ENCODE measurements around the gene CHID1.
A peak's percentile ranks its signal among the peaks of the same experiment; 100 is the strongest.

The CHID1 gene

GRCh38 chr11:933142-933851, 22.7 kb upstream of the CHID1 start:
- Histone ChIP-seq H3K79me1 (replicated peaks; ENCODE audit: low read length, poor library complexity, severe bottlenecking) (peaks cover 18% of the 10 kb centered on the region), H3K4me3 (ENCODE audit: insufficient read depth in 1 of 2, low read depth in 1 of 2, low read length in 2 of 2) (peak overlapping the region in 1 of 2 experiments; percentile 20), H2AFZ (ENCODE audit: low read depth, low read length) (no peak overlapping the region), H3K4me1 (ENCODE audit: control insufficient read depth, insufficient read depth, low read depth, low read length) (peaks cover 29% of the 10 kb centered on the region), H3K23ac (ENCODE audit: low read length in 2 of 2) (no peak overlapping the region), H3K9ac (ENCODE audit: low read length) (peak overlapping the region; percentile 22), H2BK120ac (ENCODE audit: low read depth, low read length) (no peak overlapping the region), H4K91ac (ENCODE audit: low read length) (no peak overlapping the region), H3K4ac (ENCODE audit: low read depth in 1 of 2, low read length in 2 of 2) (no peak overlapping the region), H3K27me3 (ENCODE audit: control insufficient read depth in 1 of 2, insufficient read depth in 1 of 2, low read length in 2 of 2) (no peaks in the 10 kb centered on the region), H3K14ac (ENCODE audit: low read length in 2 of 2) (no peak overlapping the region), H3K27ac (ENCODE audit: low read length, poor library complexity, severe bottlenecking) (no peak overlapping the region), H3K4me2 (ENCODE audit: low read length, poor library complexity, severe bottlenecking) (no peak overlapping the region), H2BK5ac (ENCODE audit: low read depth, low read length, poor library complexity, severe bottlenecking) (no peak overlapping the region), H2BK12ac (ENCODE audit: low read length in 2 of 2) (no peak overlapping the region), H3K36me3 (ENCODE audit: control insufficient read depth in 1 of 2, insufficient read depth in 2 of 2, low read depth in 1 of 2, low read length in 2 of 2) (peaks cover 15 to 16% of the 10 kb centered on the region in 2 experiments), H2BK15ac (ENCODE audit: low read depth, poor library complexity, severe bottlenecking) (no peak overlapping the region), H3K18ac (ENCODE audit: low read depth in 1 of 2, low read length in 2 of 2) (no peak overlapping the region), H3K9me3 (ENCODE audit: control insufficient read depth, low read length) (no peaks in the 10 kb centered on the region), H2AK5ac (ENCODE audit: low read length, severe bottlenecking) (no peak overlapping the region), H4K8ac (ENCODE audit: low read length) (no peak overlapping the region)
- no peak for DNase-seq
- 88% methylated on average over 14 of the region's 14 CpGs for WGBS

GRCh38 chr11:932435-932834, 21.8 kb upstream of the CHID1 start:
- Histone ChIP-seq H2AFZ (ENCODE audit: low read depth, low read length) (no peak overlapping the region), H3K18ac (ENCODE audit: low read depth in 1 of 2, low read length in 2 of 2) (no peak overlapping the region), H3K9ac (ENCODE audit: low read length) (no peak overlapping the region), H3K14ac (ENCODE audit: low read length in 2 of 2) (no peak overlapping the region), H3K4me3 (ENCODE audit: insufficient read depth in 1 of 2, low read depth in 1 of 2, low read length in 2 of 2) (no peak overlapping the region), H3K27me3 (ENCODE audit: control insufficient read depth in 1 of 2, insufficient read depth in 1 of 2, low read length in 2 of 2) (no peaks in the 10 kb centered on the region), H3K9me3 (ENCODE audit: control insufficient read depth, low read length) (no peaks in the 10 kb centered on the region), H4K91ac (ENCODE audit: low read length) (no peak overlapping the region), H3K36me3 (ENCODE audit: control insufficient read depth in 1 of 2, insufficient read depth in 2 of 2, low read depth in 1 of 2, low read length in 2 of 2) (peaks cover 14 to 16% of the 10 kb centered on the region in 2 experiments), H3K27ac (ENCODE audit: low read length, poor library complexity, severe bottlenecking) (no peak overlapping the region), H2BK12ac (ENCODE audit: low read length in 2 of 2) (no peak overlapping the region), H4K8ac (ENCODE audit: low read length) (no peak overlapping the region), H2BK120ac (ENCODE audit: low read depth, low read length) (no peak overlapping the region), H3K4me2 (ENCODE audit: low read length, poor library complexity, severe bottlenecking) (no peak overlapping the region), H3K4me1 (ENCODE audit: control insufficient read depth, insufficient read depth, low read depth, low read length) (peaks cover 27% of the 10 kb centered on the region), H2BK15ac (ENCODE audit: low read depth, poor library complexity, severe bottlenecking) (no peak overlapping the region), H2AK5ac (ENCODE audit: low read length, severe bottlenecking) (no peak overlapping the region), H2BK5ac (ENCODE audit: low read depth, low read length, poor library complexity, severe bottlenecking) (no peak overlapping the region), H3K23ac (ENCODE audit: low read length in 2 of 2) (no peak overlapping the region), H3K4ac (ENCODE audit: low read depth in 1 of 2, low read length in 2 of 2) (no peak overlapping the region), H3K79me1 (replicated peaks; ENCODE audit: low read length, poor library complexity, severe bottlenecking) (peaks cover 17% of the 10 kb centered on the region)
- DNase-seq: peak; percentile 37
- WGBS: 74% methylated on average over 4 of the region's 4 CpGs

DNA sequence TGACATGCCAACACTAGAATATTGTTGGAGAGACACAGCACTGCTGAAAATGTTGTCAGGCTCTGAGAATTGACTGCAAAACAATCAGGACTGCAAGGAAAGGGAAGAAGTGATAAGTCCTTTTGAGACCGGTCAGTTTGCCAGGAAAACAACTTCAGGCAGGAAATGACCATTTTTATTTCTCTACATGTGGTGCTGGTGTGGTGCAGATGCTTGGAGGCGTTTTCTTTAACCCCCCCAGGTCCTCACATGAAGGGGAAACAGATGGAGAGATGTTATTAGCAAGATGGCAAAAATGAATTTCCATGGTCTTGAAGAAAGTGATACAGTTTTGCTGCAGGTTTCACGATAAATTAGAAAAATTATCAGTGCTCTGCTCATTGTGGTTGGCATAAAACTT, 20.8 kb upstream of the CHID1 start:
- Histone ChIP-seq H2BK12ac (ENCODE audit: low read length in 2 of 2) (no peak overlapping the region), H2AK5ac (ENCODE audit: low read length, severe bottlenecking) (no peak overlapping the region), H4K91ac (ENCODE audit: low read length) (no peak overlapping the region), H3K4me2 (ENCODE audit: low read length, poor library complexity, severe bottlenecking) (no peak overlapping the region), H3K4me3 (ENCODE audit: insufficient read depth in 1 of 2, low read depth in 1 of 2, low read length in 2 of 2) (no peak overlapping the region), H3K18ac (ENCODE audit: low read depth in 1 of 2, low read length in 2 of 2) (no peak overlapping the region), H3K23ac (ENCODE audit: low read length in 2 of 2) (no peak overlapping the region), H3K14ac (ENCODE audit: low read length in 2 of 2) (no peak overlapping the region), H3K9me3 (ENCODE audit: control insufficient read depth, low read length) (no peaks in the 10 kb centered on the region), H3K27ac (ENCODE audit: low read length, poor library complexity, severe bottlenecking) (no peak overlapping the region), H3K9ac (ENCODE audit: low read length) (no peak overlapping the region), H3K79me1 (replicated peaks; ENCODE audit: low read length, poor library complexity, severe bottlenecking) (peaks cover 17% of the 10 kb centered on the region), H3K36me3 (ENCODE audit: control insufficient read depth in 1 of 2, insufficient read depth in 2 of 2, low read depth in 1 of 2, low read length in 2 of 2) (peaks cover 10 to 18% of the 10 kb centered on the region in 2 experiments), H3K4ac (ENCODE audit: low read depth in 1 of 2, low read length in 2 of 2) (no peak overlapping the region), H2BK120ac (ENCODE audit: low read depth, low read length) (no peak overlapping the region), H2AFZ (ENCODE audit: low read depth, low read length) (no peak overlapping the region), H4K8ac (ENCODE audit: low read length) (no peak overlapping the region), H3K4me1 (ENCODE audit: control insufficient read depth, insufficient read depth, low read depth, low read length) (peaks cover 29% of the 10 kb centered on the region), H2BK5ac (ENCODE audit: low read depth, low read length, poor library complexity, severe bottlenecking) (no peak overlapping the region), H2BK15ac (ENCODE audit: low read depth, poor library complexity, severe bottlenecking) (no peak overlapping the region), H3K27me3 (ENCODE audit: control insufficient read depth in 1 of 2, insufficient read depth in 1 of 2, low read length in 2 of 2) (no peaks in the 10 kb centered on the region)
- no peak for DNase-seq
- 76% methylated on average over 3 of the region's 3 CpGs for WGBS

GRCh38 chr11:929405-929804, 18.8 kb upstream of the CHID1 start:
- DNase-seq: no peak
- Histone ChIP-seq H3K36me3 (ENCODE audit: control insufficient read depth in 1 of 2, insufficient read depth in 2 of 2, low read depth in 1 of 2, low read length in 2 of 2) (peaks cover 10 to 18% of the 10 kb centered on the region in 2 experiments), H2AK5ac (ENCODE audit: low read length, severe bottlenecking) (no peak overlapping the region), H3K23ac (ENCODE audit: low read length in 2 of 2) (no peak overlapping the region), H4K91ac (ENCODE audit: low read length) (no peak overlapping the region), H3K27ac (ENCODE audit: low read length, poor library complexity, severe bottlenecking) (no peak overlapping the region), H2BK5ac (ENCODE audit: low read depth, low read length, poor library complexity, severe bottlenecking) (no peak overlapping the region), H3K79me1 (replicated peaks; ENCODE audit: low read length, poor library complexity, severe bottlenecking) (peaks cover 16% of the 10 kb centered on the region), H3K27me3 (ENCODE audit: control insufficient read depth in 1 of 2, insufficient read depth in 1 of 2, low read length in 2 of 2) (no peaks in the 10 kb centered on the region), H3K4me3 (ENCODE audit: insufficient read depth in 1 of 2, low read depth in 1 of 2, low read length in 2 of 2) (no peak overlapping the region), H3K18ac (ENCODE audit: low read depth in 1 of 2, low read length in 2 of 2) (no peak overlapping the region), H3K4me1 (ENCODE audit: control insufficient read depth, insufficient read depth, low read depth, low read length) (peaks cover 31% of the 10 kb centered on the region), H3K9me3 (ENCODE audit: control insufficient read depth, low read length) (no peaks in the 10 kb centered on the region), H3K4ac (ENCODE audit: low read depth in 1 of 2, low read length in 2 of 2) (no peak overlapping the region), H3K14ac (ENCODE audit: low read length in 2 of 2) (no peak overlapping the region), H2BK15ac (ENCODE audit: low read depth, poor library complexity, severe bottlenecking) (no peak overlapping the region), H2BK12ac (ENCODE audit: low read length in 2 of 2) (no peak overlapping the region), H3K4me2 (ENCODE audit: low read length, poor library complexity, severe bottlenecking) (no peak overlapping the region), H2AFZ (ENCODE audit: low read depth, low read length) (no peak overlapping the region), H4K8ac (ENCODE audit: low read length) (no peak overlapping the region), H2BK120ac (ENCODE audit: low read depth, low read length) (no peak overlapping the region), H3K9ac (ENCODE audit: low read length) (no peak overlapping the region)
- WGBS: over 99% methylated on average over 11 of the region's 11 CpGs

Measured in mesenchymal stem cell (in vitro differentiated cells and primary cell).